Spleen (tissue), 11 donors: ENCODE measurements around the gene SEMA4G. TPM values are rescaled to one million over a fixed set of nuclear protein-coding genes. Genes with fewer than 3 reads are reported as not detected.

Experiments used
- DNase-seq: peaks from one replicate; pipeline ENCODE4 v3.0.0-alpha.2; 2020
- H3K27ac ChIP-seq, 8 donors: fragments of 200-600 bp; sonication (generic) in 7 of 8; 1 replicate in 4 of 8; 2 replicates in 4 of 8; pipeline versions ENCODE4 v1.5.0 to v1.8.0; 2016 to 2021; ENCODE audit warnings: inconsistent platforms in 4 of 8, mild to moderate bottlenecking in 4 of 8, moderate library complexity in 1 of 8
- H3K27me3 ChIP-seq, 7 donors: fragments of 200-600 bp; sonication (generic) in 6 of 7; replicated peaks in 1 of 7; 1 replicate in 4 of 7; 2 replicates in 3 of 7; pipeline versions ENCODE4 v1.5.0 to v1.8.0; 2016 to 2021; ENCODE audit warnings: inconsistent platforms in 3 of 7, mild to moderate bottlenecking in 1 of 7
- H3K36me3 ChIP-seq, 6 donors: fragments of 200-600 bp; sonication (generic) in 5 of 6; 1 replicate in 4 of 6; 2 replicates in 2 of 6; pipeline versions ENCODE4 v1.5.0 to v1.8.0; 2016 to 2021; ENCODE audit warnings: inconsistent platforms in 2 of 6
- H3K4me1 ChIP-seq, 6 donors: fragments of 200-600 bp; sonication (generic) in 5 of 6; 1 replicate in 3 of 6; 2 replicates in 3 of 6; pipeline versions ENCODE4 v1.5.0 to v1.8.0; 2016 to 2021; ENCODE audit warnings: inconsistent platforms in 3 of 6
- H3K4me3 ChIP-seq, 8 donors: fragments of 200-600 bp; sonication (generic) in 7 of 8; 1 replicate in 4 of 8; 2 replicates in 4 of 8; pipeline versions ENCODE4 v1.5.0 to v1.8.0; 2016 to 2021; ENCODE audit warnings: inconsistent platforms in 4 of 8, mild to moderate bottlenecking in 4 of 8, moderate library complexity in 2 of 8
- H3K9me3 ChIP-seq, 8 donors: fragments of 200-600 bp; sonication (generic) in 7 of 8; 1 replicate in 4 of 8; 2 replicates in 4 of 8; pipeline versions ENCODE4 v1.5.0 to v1.8.0; 2016 to 2021; ENCODE audit warnings: inconsistent platforms in 4 of 8
- POLR2A ChIP-seq, 3 donors: fragments of 450-650 bp; IDR thresholded peaks; one replicate each; pipeline ENCODE4 v1.5.1; 2017; ENCODE audit warnings: antibody characterized with exemption in 3 of 3, mild to moderate bottlenecking in 1 of 3
- POLR2AphosphoS5 ChIP-seq, 3 donors: sonication (generic); formaldehyde crosslinking; IDR thresholded peaks; one replicate each; pipeline ENCODE4 v1.5.1; 2017; ENCODE audit warnings: antibody characterized with exemption in 3 of 3
- WGBS, 5 donors: extraction: QIAGEN DNeasy Blood & Tissue Kit in 3 of 5; methylation state at CpG; one replicate each; pipeline versions ENCODE4 v1.1.5 to v1.1.7; 2013 to 2018; 5-methylcytosine and 5-hydroxymethylcytosine counted together
- intact Hi-C: fragments of 100-400 bp; cut with DNase I; formaldehyde crosslinking; loops from one replicate; pipeline ENCODE4 v1.15.0; 2023; ENCODE audit warnings: low total_unique reads
- polyA plus RNA-seq, 3 donors: library from polyadenylated mRNA; stranded (reverse); fragments of 200-250 nt; gene quantifications; one replicate each; pipeline ENCODE4 v1.2.1, GENCODE V29; 2013
- total RNA-seq, 7 donors: library from RNA; depleted of rRNA in 3 of 7; stranded (reverse); fragments of >200 nt in 3 of 7; fragmentation: NEBNext Ultra II Directional in 4 of 7; extraction: Animal tissue kit (Norgen Biotek cat#: 25700) in 4 of 7; gene quantifications; one replicate each; pipeline versions ENCODE4 v1.1.0 to v1.2.1, GENCODE V29; 2016 to 2021
- TF ChIP-seq, protein P1 (sequence below), 11 experiments: fragments of 200-600 bp in 7 of 11; fragments of 450-650 bp in 4 of 11; sonication (generic) in 4 of 11; IDR thresholded peaks in 8 of 11; conservative IDR thresholded peaks in 3 of 11; 1 replicate in 7 of 11; 2 replicates in 4 of 11; pipeline versions ENCODE4 v1.4.0 to v1.8.0; 2016 to 2021; ENCODE audit warnings: antibody characterized with exemption in 11 of 11, inconsistent platforms in 4 of 11, mild to moderate bottlenecking in 1 of 11
- donor health status: healthy with polysubstance abuse.
- donor health status: DM: no; HTN: no; CAD: no; lungs with moderate emphysema.
- donor health status: DM: no; HTN: no; CAD: no.
- donor health status: Bipolar disorder and iron deficiency.
- donor health status: healthy.
- donor health status: DM: no; HTN: no; CAD: no.
- donor health status: DM: yes; HTN: yes; CAD: no.

The SEMA4G gene
- total and polyA plus RNA-seq, 10 donors: 0.46 to 2.8 (median 0.95) TPM

- no peaks in the 10 kb centered on the region for H3K27me3 ChIP-seq
- peak in 1 of 3 donors; percentile 17 for TF ChIP-seq POLR2AphosphoS5 (IDR thresholded peaks at IDR 0.05)
- TF ChIP-seq POLR2A (IDR thresholded peaks at IDR 0.05): no peak
- TF ChIP-seq, protein P1, sequence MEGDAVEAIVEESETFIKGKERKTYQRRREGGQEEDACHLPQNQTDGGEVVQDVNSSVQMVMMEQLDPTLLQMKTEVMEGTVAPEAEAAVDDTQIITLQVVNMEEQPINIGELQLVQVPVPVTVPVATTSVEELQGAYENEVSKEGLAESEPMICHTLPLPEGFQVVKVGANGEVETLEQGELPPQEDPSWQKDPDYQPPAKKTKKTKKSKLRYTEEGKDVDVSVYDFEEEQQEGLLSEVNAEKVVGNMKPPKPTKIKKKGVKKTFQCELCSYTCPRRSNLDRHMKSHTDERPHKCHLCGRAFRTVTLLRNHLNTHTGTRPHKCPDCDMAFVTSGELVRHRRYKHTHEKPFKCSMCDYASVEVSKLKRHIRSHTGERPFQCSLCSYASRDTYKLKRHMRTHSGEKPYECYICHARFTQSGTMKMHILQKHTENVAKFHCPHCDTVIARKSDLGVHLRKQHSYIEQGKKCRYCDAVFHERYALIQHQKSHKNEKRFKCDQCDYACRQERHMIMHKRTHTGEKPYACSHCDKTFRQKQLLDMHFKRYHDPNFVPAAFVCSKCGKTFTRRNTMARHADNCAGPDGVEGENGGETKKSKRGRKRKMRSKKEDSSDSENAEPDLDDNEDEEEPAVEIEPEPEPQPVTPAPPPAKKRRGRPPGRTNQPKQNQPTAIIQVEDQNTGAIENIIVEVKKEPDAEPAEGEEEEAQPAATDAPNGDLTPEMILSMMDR (IDR thresholded peaks at IDR 0.05 in 8 of 11, conservative IDR thresholded peaks at IDR 0.05 in 3 of 11): no peak
- WGBS, 5 donors: 62 to 81% (median 69%) methylated on average over 8 to 13 of the region's 13 CpGs
- H3K27ac ChIP-seq: peak overlapping the region in 5 of 8 donors; percentile 31 to 51 (median 45)
- intact Hi-C loops: no loop called here
- no peak for DNase-seq
- H3K9me3 ChIP-seq: no peaks in the 10 kb centered on the region
- no peak overlapping the region for H3K4me3 ChIP-seq
- H3K4me1 ChIP-seq: peaks cover 6 to 65% (median 19%) of the 10 kb centered on the region in 6 donors
- H3K36me3 ChIP-seq: peaks cover 0 to 44% (median 30%) of the 10 kb centered on the region in 6 donors
Observed at GRCh38 chr10:101007915-101008822, 38.9 kb downstream of the SEMA4G start.

GRCh38 chr10:101008823-101009423, 39.6 kb downstream of the SEMA4G start:
- Histone ChIP-seq H3K4me3 (no peak overlapping the region), H3K9me3 (no peaks in the 10 kb centered on the region), H3K4me1 (peaks cover 10 to 65% (median 22%) of the 10 kb centered on the region in 6 donors), H3K36me3 (peaks cover 0 to 37% (median 23%) of the 10 kb centered on the region in 6 donors), H3K27me3 (no peaks in the 10 kb centered on the region), H3K27ac (peak overlapping the region in 2 of 8 donors; percentile 23 to 45)
- TF ChIP-seq POLR2A (IDR thresholded peaks at IDR 0.05) (no peak), POLR2AphosphoS5 (IDR thresholded peaks at IDR 0.05) (no peak)
- TF ChIP-seq, protein P1 (IDR thresholded peaks at IDR 0.05 in 8 of 11, conservative IDR thresholded peaks at IDR 0.05 in 3 of 11): no peak
- intact Hi-C loops: no loop called here
- no peak for DNase-seq
- WGBS, 5 donors: 82 to 90% (median 84%) methylated on average over 6 of the region's 6 CpGs

- Histone ChIP-seq H3K9me3 (no peaks in the 10 kb centered on the region), H3K27me3 (peaks cover 0 to under 1% (median 0%) of the 10 kb centered on the region in 7 donors), H3K4me3 (no peak overlapping the region), H3K4me1 (peaks cover 10 to 63% (median 24%) of the 10 kb centered on the region in 6 donors), H3K36me3 (peaks cover 0 to 23% (median 17%) of the 10 kb centered on the region in 6 donors), H3K27ac (no peak overlapping the region)
- intact Hi-C loops: no loop called here
- no peak for DNase-seq
- TF ChIP-seq POLR2A (IDR thresholded peaks at IDR 0.05) (no peak), POLR2AphosphoS5 (IDR thresholded peaks at IDR 0.05) (no peak)
- TF ChIP-seq, protein P1 (IDR thresholded peaks at IDR 0.05 in 8 of 11, conservative IDR thresholded peaks at IDR 0.05 in 3 of 11): no peak
- WGBS, 5 donors: 87 to 95% (median 91%) methylated on average over 4 to 22 of the region's 22 CpGs
Observed at GRCh38 chr10:101010329-101010728, 41.0 kb downstream of the SEMA4G start.
